ENCODE results near the gene GLMP.

The GLMP gene

GRCh38 chr1:156285437-156285836 is 10.0 kb downstream of the GLMP start:
- no peak for DNase-seq (ENCODE audit: low read depth)

- DNase-seq (ENCODE audit: low read depth): no peak
Measured at GRCh38 chr1:156284757-156285156, 10.7 kb downstream of the GLMP start.

GRCh38 chr1:156284112-156284511 is 11.4 kb downstream of the GLMP start, which contains the start of gene TMEM79:
Gene TMEM79, plus strand, starts transcription at chr1:156284325. Its CDS starts 902 bp downstream, at chr1:156285227.
- DNase-seq (ENCODE audit: low read depth): no peak

GRCh38 chr1:156283521-156283920 is 12.0 kb downstream of the GLMP start:
- no peak for DNase-seq (ENCODE audit: low read depth)

GRCh38 chr1:156282479-156283222 is 12.8 kb downstream of the GLMP start, which contains the start of gene SMG5:
Gene SMG5, minus strand, starts transcription at chr1:156282825. Its CDS starts 145 bp downstream, at chr1:156282680.
- DNase-seq (ENCODE audit: low read depth): peak; percentile 89

- DNase-seq (ENCODE audit: low read depth): no peak
Measured at GRCh38 chr1:156281693-156282478, 13.6 kb downstream of the GLMP start.

DNA sequence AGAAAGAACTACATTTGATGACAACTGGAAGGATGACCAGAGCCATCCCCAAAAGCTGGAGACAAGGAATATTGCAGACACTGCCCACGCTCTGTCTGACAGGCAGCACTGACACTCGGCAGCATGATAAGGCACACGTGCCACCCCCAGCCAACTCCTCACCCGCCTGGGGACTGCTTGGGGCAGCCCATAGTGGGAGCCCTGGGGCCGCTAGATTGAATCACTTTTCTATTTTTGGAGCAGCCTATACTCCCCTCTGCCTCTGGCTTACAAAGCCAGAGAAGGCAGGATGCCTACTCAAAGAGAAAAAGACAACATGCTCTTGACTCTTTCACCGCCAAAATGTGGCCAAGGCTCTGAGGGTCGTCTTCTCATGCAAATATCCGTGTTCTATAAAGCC is 14.2 kb downstream of the GLMP start:
- no peak for DNase-seq (ENCODE audit: low read depth)

DNA sequence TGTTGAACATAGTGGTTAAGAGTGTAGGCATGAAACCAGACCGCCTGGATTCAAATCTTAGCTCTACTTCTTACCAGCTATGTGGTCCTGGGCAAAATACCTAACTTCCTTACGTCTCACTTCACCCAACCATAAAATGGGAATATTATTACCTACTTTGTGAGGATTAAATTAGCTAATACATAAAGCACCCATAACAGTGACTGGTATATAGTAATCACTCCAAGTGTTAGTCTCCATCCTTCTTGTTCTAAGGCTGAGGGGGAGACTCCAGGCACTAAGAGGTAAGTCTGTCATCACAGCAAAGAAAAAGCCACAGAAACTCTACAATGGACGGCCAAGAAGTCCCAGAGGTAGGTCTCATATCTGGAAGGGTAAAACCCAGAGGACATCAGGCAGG is 15.6 kb downstream of the GLMP start:
- DNase-seq (ENCODE audit: low read depth): no peak

- no peak for DNase-seq (ENCODE audit: low read depth)
Measured at GRCh38 chr1:156276966-156277381, 18.5 kb downstream of the GLMP start.

DNA sequence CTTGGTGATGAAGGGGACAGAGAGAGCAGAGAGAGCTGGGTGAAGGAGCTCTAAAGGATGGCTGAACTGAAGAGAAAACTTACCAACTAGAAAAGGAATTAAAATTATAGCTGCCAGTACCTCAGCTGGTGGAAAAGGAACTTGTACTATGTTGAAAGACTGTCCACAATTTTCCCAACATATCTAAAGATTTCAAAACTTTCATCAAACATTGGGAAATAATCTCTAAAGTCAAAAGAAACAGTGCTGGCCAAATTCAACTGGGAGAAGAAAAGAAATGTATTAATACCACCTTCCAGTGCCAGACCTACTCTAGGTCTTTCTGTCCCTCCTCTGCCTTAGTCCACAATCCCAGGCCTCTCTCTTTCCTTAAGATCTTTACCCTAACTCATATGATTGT is 18.9 kb downstream of the GLMP start:
- DNase-seq (ENCODE audit: low read depth): no peak

DNA sequence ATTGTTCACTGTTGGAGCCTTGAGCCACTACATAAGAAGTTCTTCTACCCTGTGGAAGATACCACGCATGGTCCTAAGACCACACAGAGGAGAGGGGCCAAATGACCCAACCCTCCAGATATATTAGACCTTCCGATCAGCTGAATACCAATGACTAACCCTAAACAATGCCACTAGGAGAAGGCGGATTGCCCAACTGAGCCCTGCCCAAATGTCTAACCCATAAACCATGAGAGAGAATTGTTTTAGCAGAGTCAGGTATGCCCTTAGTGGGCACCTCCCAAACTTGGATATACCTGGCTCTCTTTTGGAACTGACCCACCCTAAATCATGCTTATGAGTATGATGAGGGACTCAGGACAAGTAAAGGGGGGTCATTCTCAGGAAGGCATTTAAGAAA is 25.2 kb downstream of the GLMP start:
- no peak for DNase-seq (ENCODE audit: low read depth)

- DNase-seq (ENCODE audit: low read depth): no peak
Measured at GRCh38 chr1:156268336-156268735, 27.1 kb downstream of the GLMP start.

- no peak for DNase-seq (ENCODE audit: low read depth)
Measured at GRCh38 chr1:156266051-156266450, 29.4 kb downstream of the GLMP start.

GRCh38 chr1:156263288-156263655 is 32.2 kb downstream of the GLMP start:
- DNase-seq (ENCODE audit: low read depth): no peak

- no peak for DNase-seq (ENCODE audit: low read depth)
Measured at GRCh38 chr1:156262461-156263287, 32.8 kb downstream of the GLMP start.

DNA sequence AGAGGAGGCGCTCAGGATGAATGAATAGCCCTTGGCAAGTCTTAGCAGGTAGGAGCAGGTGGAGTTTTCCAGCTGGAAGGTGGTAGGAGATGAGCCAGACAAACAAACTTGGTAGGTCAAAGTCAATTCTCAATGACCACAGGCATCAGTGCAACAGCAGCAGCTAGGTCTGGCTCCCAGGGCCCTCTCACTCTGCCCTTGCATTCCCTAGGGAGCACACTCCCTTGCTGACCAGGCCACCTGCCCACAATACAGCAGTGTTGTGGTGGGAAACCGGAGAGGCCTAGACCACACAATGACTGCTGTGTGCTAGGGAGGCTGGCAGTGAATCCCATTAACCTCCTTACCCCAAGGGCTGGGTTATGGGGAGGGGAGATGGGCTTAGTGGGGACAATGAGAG is 34.6 kb downstream of the GLMP start:
- DNase-seq (ENCODE audit: low read depth): no peak

GRCh38 chr1:156259805-156260204 is 35.7 kb downstream of the GLMP start:
- DNase-seq (ENCODE audit: low read depth): no peak

DNA sequence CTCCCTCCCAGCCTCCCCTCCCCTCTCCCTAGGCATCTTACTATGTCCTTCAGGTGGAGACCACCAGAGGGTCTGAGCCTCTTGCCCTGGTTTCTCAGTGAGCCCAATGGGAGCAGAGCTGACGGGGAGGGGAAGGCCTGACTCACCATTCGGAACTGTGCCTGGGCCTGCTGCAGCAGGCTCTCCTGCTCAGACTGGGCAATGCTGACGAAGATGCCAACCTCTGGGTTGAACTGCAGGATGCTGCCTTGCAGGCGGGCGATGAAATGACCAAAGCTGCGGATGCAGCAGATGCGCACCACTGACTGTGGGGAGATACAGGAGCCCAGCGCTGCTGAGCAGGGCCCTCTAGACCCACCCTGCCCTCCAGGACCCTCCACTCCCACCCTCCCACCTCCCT is 36.6 kb downstream of the GLMP start:
- no peak for DNase-seq (ENCODE audit: low read depth)

GRCh38 chr1:156257711-156258110 is 37.8 kb downstream of the GLMP start:
- no peak for DNase-seq (ENCODE audit: low read depth)

DNA sequence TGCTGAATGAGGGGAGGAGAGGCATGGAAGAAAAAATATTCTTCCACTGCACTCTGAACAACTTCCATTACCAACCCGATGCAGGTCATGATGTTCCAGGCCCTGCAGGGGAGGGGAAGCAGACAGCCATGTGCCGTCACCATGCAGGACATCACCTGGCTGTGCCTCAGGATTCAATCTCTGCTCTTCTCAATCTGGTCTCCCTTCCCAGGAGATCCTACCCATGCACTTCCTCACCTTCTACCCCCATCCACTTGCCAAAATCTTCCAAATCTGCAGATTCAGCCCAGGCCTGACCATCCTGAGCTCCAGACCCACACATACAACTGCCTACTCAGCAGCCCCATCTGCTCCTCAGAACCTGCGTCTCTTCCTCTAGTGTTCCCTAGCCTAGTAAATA is 41.8 kb downstream of the GLMP start:
- no peak for DNase-seq (ENCODE audit: low read depth)

- DNase-seq (ENCODE audit: low read depth): no peak
Measured at GRCh38 chr1:156251527-156251926, 44.0 kb downstream of the GLMP start.

GRCh38 chr1:156249593-156249992 is 45.9 kb downstream of the GLMP start:
- DNase-seq (ENCODE audit: low read depth): no peak

GRCh38 chr1:156248323-156248683 is 47.2 kb downstream of the GLMP start:
- DNase-seq (ENCODE audit: low read depth): no peak
